ENCODE results near the gene ACTN1.
A peak's percentile ranks its signal among the peaks of the same experiment; 100 is the strongest.
"Not testable (repeated sequence)": the region's sequence is repeated elsewhere in the genome, so short reads cannot be mapped to it uniquely, and the experiment has no call there.

ACTN1 gene

GRCh38 chr14:68986225-68986624, 7.1 kb upstream of the ACTN1 start:
- DNase-seq: no peak

GRCh38 chr14:68984686-68985085, 5.6 kb upstream of the ACTN1 start:
- DNase-seq: no peak

- DNase-seq: no peak
These were observed 4.1 kb upstream of the ACTN1 start for GRCh38 chr14:68983191-68983590.

GRCh38 chr14:68982581-68982980, 3.5 kb upstream of the ACTN1 start:
- peak; percentile 48 for DNase-seq

- peak; percentile 69 for DNase-seq
These were observed 2.5 kb upstream of the ACTN1 start for GRCh38 chr14:68981539-68981976.

GRCh38 chr14:68981139-68981538, 2.0 kb upstream of the ACTN1 start:
- DNase-seq: no peak

GRCh38 chr14:68979722-68980451, 785 bp upstream of the ACTN1 start:
- DNase-seq: peak; percentile 54

GRCh38 chr14:68978172-68978911, 760 bp downstream of the ACTN1 start:
- DNase-seq: peak; percentile 61

GRCh38 chr14:68977718-68978171, 1.4 kb downstream of the ACTN1 start:
- peak; percentile 95 for DNase-seq

GRCh38 chr14:68977180-68977717, 1.9 kb downstream of the ACTN1 start:
- no peak for DNase-seq

- peak; percentile 45 for DNase-seq
These were observed 2.7 kb downstream of the ACTN1 start for GRCh38 chr14:68976160-68977067.

- DNase-seq: peak; percentile 72
These were observed 3.4 kb downstream of the ACTN1 start for GRCh38 chr14:68975667-68976066.

- DNase-seq: no peak
These were observed 4.2 kb downstream of the ACTN1 start for GRCh38 chr14:68974759-68975347.

GRCh38 chr14:68973639-68974038, 5.5 kb downstream of the ACTN1 start:
- DNase-seq: no peak

GRCh38 chr14:68973219-68973565, 5.9 kb downstream of the ACTN1 start:
- DNase-seq: not testable (repeated sequence)

GRCh38 chr14:68972507-68973218, 6.4 kb downstream of the ACTN1 start:
- peak; percentile 40 for DNase-seq

- no peak for DNase-seq
These were observed 7.6 kb downstream of the ACTN1 start for GRCh38 chr14:68971411-68972035.

GRCh38 chr14:68970736-68971135, 8.4 kb downstream of the ACTN1 start:
- DNase-seq: no peak

- DNase-seq: no peak
These were observed 9.0 kb downstream of the ACTN1 start for GRCh38 chr14:68970038-68970612.

GRCh38 chr14:68969278-68970033, 9.6 kb downstream of the ACTN1 start:
- no peak for DNase-seq

All from HCEC 1CT (cell line).